Measurements from ENCODE around the gene C11orf42. TPM values are rescaled to one million over a fixed set of nuclear protein-coding genes. Genes with fewer than 3 reads are reported as not detected.
"Not testable (repeated sequence)": the region's sequence is repeated elsewhere in the genome, so short reads cannot be mapped to it uniquely, and the experiment has no call there.

Gene C11orf42
- total RNA-seq, 1 experiment from 2014 or later, result not detected

DNA sequence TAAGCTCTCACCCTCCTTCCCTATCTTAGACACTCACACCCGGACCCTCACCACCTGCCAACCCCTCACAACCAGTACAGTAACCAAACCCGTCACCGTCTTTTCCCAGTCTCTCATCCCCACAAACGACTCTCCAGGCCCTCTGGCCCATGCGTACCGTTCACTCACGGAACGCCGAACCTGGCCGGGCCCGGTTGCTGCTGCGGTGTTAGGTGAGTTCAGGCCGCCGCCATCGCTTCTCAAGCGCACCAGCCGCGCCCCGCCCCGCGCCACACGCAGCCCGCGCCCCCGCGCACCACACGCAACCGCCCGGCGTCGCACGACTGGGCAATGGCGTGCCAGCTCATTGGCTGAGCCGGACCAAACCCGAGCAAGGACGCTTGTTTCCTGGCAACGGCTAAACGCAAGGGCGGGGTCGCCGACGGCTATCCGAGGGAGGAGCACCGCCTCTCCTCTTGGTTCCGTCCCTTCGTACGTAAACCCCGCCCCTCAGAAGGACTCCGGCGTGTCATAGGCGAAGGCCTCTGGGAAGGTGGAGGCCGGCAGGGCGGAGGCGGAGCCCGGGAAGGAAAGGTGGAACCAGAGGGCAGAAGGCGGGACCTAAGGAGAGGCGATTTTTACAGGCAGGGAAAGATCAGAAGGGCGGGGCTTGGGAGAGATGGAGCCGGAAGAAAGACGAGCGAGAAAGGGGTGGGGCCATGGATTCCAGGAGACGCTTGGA is 29.2 kb downstream of the C11orf42 start, which contains the start of gene FHIP1B:
TSS of gene FHIP1B (minus strand) at position 250 of the 721 bp plus-strand sequence. CDS start 10,120 bp downstream, outside the sequence.
- peak within 1 kb of the TSS; percentile 72 for H3K4me3 ChIP-seq
- no peak within 1 kb of the TSS; the same call in 1 of the 2 replicates for H3K27ac ChIP-seq
- H3K27me3 ChIP-seq, result no peaks in the 10 kb centered on the region
- H3K9me3 ChIP-seq (replicated peaks), result no peaks in the 10 kb centered on the region
- H3K4me1 ChIP-seq, result no peaks in the 10 kb centered on the region
- H3K36me3 ChIP-seq, result no peaks in the 10 kb centered on the region
- peak; percentile 99 to 100 for DNase-seq

DNA sequence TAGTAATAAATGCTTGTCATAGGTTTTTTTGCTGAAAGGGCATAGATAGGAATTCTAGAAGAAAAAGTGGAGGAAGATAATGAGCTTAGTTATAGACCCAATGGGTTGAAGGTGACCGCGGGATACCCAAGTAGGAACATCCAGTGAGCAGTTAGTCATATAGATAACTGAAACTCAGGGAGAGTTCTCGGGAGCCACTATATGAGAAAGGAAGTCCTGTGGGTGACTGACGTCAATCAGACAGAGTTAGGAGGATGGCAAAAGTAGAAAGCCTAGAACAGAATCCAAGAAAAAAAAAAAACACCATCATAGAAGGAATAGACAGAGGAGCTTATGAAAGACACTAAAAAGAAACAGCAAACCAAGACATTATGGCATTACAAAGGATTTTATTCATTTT is 31.9 kb downstream of the C11orf42 start:
- Histone ChIP-seq H3K36me3 (no peaks in the 10 kb centered on the region), H3K27me3 (0 out of 2 replicates have a peak, but pooled peaks cover under 1% of the 10 kb centered on the region), H3K9me3 (replicated peaks) (no peaks in the 10 kb centered on the region), H3K27ac (no peak overlapping the region), H3K4me3 (no peak overlapping the region), H3K4me1 (no peaks in the 10 kb centered on the region)
- no peak for DNase-seq

DNA sequence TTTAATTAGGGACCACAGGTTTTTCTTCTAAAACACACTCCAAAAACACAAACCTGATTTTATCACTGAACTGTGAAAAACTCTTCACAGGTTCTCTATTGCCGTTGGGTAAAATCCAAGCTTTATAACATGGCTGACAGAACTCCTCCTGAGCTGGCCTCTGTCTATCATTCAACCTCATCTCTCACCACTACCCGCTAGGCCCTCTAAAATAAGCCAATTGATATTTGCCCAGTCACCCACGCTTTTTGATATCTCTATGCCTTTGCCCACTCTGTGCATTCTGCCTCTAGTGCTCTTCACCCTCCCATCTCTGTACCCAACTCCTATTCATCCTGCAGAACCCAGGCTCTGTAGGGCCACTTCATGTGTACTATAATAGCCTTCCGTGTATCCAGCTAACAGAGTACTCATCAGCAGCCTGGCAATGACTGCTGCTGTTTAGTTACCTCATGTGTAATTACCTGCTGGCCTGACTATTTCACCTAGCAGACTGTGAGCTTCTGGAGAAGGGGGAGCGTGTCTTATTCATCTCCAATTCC is 32.5 kb downstream of the C11orf42 start:
- H3K4me1 ChIP-seq, result no peaks in the 10 kb centered on the region
- no peak overlapping the region for H3K27ac ChIP-seq
- 0 out of 2 replicates have a peak, but pooled peaks cover 2% of the 10 kb centered on the region for H3K27me3 ChIP-seq
- H3K4me3 ChIP-seq, result no peak overlapping the region
- H3K9me3 ChIP-seq (replicated peaks), result no peaks in the 10 kb centered on the region
- no peak for DNase-seq
- H3K36me3 ChIP-seq, result no peaks in the 10 kb centered on the region

DNA sequence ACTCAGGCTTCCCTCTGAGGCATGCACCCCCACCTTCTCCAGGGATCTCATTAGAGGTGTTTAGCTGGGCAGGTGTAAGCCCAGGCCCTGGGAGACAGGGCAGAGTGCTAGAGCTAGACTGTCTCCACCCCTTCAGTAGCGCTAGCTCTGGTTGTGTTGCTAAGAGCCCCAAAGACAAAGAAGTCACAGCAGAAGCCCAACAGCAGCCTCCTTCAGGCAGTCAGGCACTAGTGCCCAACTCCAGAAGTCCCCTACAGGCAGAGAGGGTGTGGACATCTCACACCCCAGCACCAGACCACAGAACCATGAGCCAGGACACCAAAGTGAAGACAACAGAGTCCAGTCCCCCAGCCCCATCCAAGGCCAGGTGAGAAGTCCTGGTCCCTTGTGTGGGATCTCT is 33.5 kb downstream of the C11orf42 start, which contains the start of gene CNGA4:
TSS of gene CNGA4 (plus strand) at position 188 of the 400 bp plus-strand sequence. CDS start at position 306, 118 bp downstream.
- 0 out of 2 replicates have a peak, but pooled peaks cover 2% of the 10 kb centered on the region for H3K27me3 ChIP-seq
- H3K4me3 ChIP-seq, result no peak within 1 kb of the TSS
- no peaks in the 10 kb centered on the region for H3K36me3 ChIP-seq
- no peak for DNase-seq
- H3K27ac ChIP-seq, result no peak within 1 kb of the TSS
- H3K4me1 ChIP-seq, result no peaks in the 10 kb centered on the region
- no peaks in the 10 kb centered on the region for H3K9me3 ChIP-seq (replicated peaks)

DNA sequence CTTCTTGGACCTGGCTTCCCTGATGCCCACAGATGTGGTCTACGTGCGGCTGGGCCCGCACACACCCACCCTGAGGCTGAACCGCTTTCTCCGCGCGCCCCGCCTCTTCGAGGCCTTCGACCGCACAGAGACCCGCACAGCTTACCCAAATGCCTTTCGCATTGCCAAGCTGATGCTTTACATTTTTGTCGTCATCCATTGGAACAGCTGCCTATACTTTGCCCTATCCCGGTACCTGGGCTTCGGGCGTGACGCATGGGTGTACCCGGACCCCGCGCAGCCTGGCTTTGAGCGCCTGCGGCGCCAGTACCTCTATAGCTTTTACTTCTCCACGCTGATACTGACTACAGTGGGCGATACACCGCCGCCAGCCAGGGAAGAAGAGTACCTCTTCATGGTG is 34.8 kb downstream of the C11orf42 start:
- Histone ChIP-seq H3K4me1 (no peaks in the 10 kb centered on the region), H3K27ac (no peak overlapping the region), H3K9me3 (replicated peaks) (no peaks in the 10 kb centered on the region), H3K4me3 (no peak overlapping the region), H3K27me3 (0 out of 2 replicates have a peak, but pooled peaks cover 2% of the 10 kb centered on the region), H3K36me3 (no peaks in the 10 kb centered on the region)
- DNase-seq, result no peak

DNA sequence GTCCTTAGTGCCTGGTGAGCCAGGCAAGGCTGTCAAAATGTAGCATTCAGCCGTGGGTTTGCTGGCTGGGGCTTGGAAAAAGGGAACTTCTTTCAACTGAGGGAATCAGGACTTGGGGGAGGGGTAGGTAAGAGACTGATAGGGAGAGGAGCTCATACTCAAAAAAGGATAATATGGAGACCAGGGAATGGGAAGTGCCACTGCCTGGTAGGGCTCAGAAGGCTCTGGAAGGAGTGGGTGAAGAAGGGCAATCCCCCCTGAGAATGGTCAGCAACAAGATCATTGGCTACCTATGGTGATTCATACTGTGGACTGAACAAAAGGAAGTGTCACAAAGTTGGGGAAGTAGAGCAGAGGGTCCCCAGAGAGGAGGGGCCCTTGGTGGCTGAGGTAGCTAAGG is 35.4 kb downstream of the C11orf42 start:
- Histone ChIP-seq H3K27ac (no peak overlapping the region), H3K27me3 (0 out of 2 replicates have a peak, but pooled peaks cover 2% of the 10 kb centered on the region), H3K9me3 (replicated peaks) (no peaks in the 10 kb centered on the region)

DNA sequence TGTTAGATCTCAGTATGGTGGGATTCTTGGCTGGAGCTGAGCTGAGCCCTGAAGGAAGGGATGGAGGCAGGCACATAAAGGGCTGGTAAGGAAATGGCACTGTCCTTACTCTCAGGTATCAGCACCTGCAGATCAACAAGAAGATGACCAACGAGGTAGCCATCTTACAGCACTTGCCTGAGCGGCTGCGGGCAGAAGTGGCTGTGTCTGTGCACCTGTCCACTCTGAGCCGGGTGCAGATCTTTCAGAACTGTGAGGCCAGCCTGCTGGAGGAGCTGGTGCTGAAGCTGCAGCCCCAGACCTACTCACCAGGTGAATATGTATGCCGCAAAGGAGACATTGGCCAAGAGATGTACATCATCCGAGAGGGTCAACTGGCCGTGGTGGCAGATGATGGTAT is 36.0 kb downstream of the C11orf42 start:
- no peak overlapping the region for H3K27ac ChIP-seq
- DNase-seq, result no peak
- no peaks in the 10 kb centered on the region for H3K9me3 ChIP-seq (replicated peaks)
- no peaks in the 10 kb centered on the region for H3K36me3 ChIP-seq
- H3K4me3 ChIP-seq, result no peak overlapping the region
- 0 out of 2 replicates have a peak, but pooled peaks cover 2% of the 10 kb centered on the region for H3K27me3 ChIP-seq
- no peaks in the 10 kb centered on the region for H3K4me1 ChIP-seq

More for the DNA sequence above, 35.4 kb downstream of the C11orf42 start:
- Histone ChIP-seq H3K36me3 (no peaks in the 10 kb centered on the region), H3K4me1 (no peaks in the 10 kb centered on the region), H3K4me3 (no peak overlapping the region)
- no peak for DNase-seq

DNA sequence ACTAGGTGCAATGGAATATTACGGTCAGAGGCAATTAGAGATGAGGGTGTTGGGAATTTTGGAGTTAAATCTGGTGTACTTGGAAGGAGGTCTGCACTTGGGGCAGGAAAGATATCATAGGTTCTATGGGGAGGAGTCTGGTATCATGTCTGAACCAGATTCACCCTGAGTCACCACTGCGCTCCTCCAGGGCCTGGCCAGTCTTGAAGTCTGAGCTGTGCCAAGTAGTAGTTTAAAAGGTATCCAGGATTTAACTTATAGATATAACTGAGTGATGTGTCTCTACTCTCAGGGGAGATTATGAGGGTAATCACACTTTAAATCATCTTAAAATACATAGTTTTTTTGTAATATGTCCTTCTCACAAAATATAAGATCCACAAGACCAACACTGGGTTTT is 40.2 kb downstream of the C11orf42 start:
- H3K9me3 ChIP-seq (replicated peaks), result no peaks in the 10 kb centered on the region
- H3K27ac ChIP-seq, result no peak overlapping the region
- 0 out of 2 replicates have a peak, but pooled peaks cover 2% of the 10 kb centered on the region for H3K27me3 ChIP-seq
- no peaks in the 10 kb centered on the region for H3K4me1 ChIP-seq
- H3K36me3 ChIP-seq, result no peaks in the 10 kb centered on the region
- no peak overlapping the region for H3K4me3 ChIP-seq
- DNase-seq, result no peak

DNA sequence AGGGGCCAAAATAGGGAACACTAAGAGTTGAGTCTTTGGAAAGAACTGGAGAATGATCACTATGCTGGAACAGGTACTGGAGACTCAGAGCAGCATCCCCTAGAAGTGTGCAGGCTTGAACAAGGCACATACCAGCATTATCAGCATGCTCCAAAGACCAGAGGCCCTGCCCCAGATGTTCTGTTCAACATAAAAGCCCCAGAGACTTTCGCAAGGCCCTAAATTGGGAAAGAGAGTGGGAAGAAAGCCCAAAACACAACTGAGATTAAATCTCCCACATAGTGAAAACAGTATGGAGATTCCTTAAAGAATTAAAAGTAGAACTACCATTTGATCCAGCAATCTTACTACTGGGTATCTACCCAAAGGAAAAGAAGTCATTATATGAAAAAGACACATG is 42.9 kb downstream of the C11orf42 start:
- Histone ChIP-seq H3K4me1 (no peaks in the 10 kb centered on the region), H3K27me3 (no peaks in the 10 kb centered on the region), H3K36me3 (no peaks in the 10 kb centered on the region), H3K9me3 (replicated peaks) (no peaks in the 10 kb centered on the region), H3K4me3 (no peak overlapping the region), H3K27ac (no peak overlapping the region)
- DNase-seq, result no peak

DNA sequence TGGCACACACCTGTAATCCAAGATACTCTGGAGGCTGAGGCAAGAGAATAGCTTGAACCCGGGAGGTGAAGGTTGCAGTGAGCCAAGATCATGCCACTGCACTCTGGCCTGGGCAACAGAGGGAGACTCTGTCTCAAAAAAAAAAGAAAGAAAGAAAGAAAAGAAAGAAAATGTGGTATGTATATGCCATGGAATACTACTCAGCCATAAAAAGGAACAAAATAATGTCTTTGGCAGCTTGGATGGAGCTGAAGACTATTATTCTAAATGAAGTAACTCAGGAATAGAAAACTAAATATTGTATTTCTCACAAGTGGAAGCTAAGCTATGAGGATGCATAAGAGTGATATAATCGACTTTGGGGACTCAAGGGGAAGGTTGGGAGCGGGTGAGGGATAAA is 43.5 kb downstream of the C11orf42 start:
- not testable (repeated sequence) for H3K27ac ChIP-seq; H3K27me3 ChIP-seq; H3K4me1 ChIP-seq; H3K36me3 ChIP-seq; H3K4me3 ChIP-seq; DNase-seq; H3K9me3 ChIP-seq (replicated peaks)

DNA sequence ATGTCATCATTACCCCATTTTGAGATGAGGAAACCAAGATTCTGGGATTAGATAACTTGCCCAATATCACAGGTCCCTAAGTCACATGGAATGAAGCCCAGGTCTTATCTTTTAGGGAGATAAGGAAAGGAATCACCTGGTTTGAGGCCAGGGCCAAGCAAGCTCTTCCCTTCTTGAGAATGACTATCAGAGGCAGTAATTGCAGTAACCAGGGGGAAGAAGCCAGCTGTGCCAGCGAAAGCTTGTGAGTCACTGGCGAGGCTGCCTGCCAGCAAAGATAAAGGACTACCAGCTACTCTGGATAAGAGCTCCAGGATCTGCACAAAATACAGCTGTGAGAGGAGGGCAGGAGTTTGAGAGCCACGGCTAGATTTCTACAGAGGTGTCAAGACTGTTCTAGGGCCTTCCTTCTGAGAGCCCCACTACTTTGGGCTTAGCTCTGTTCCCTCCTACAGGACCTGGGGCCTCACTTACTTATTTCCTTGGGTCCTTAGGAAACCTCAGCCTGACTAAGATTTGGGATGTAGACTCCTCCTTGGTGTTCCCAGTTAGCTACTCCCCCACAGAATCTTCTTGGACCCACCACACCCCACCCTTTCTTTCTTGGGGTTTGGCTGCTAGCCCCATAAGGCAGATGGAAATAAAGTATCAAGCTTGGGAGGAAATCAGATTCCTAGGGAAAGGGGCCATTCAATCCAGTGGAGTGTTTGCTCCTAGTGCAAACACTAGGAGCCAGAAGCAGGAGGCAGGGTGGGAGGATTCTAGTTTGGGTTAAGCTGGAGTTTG is 44.6 kb downstream of the C11orf42 start:
- no peak overlapping the region for H3K27ac ChIP-seq
- H3K27me3 ChIP-seq, result no peaks in the 10 kb centered on the region
- H3K4me1 ChIP-seq, result no peaks in the 10 kb centered on the region
- H3K36me3 ChIP-seq, result no peaks in the 10 kb centered on the region
- DNase-seq, result peak; percentile 39 to 57
- H3K4me3 ChIP-seq, result no peak overlapping the region
- H3K9me3 ChIP-seq (replicated peaks), result no peaks in the 10 kb centered on the region

DNA sequence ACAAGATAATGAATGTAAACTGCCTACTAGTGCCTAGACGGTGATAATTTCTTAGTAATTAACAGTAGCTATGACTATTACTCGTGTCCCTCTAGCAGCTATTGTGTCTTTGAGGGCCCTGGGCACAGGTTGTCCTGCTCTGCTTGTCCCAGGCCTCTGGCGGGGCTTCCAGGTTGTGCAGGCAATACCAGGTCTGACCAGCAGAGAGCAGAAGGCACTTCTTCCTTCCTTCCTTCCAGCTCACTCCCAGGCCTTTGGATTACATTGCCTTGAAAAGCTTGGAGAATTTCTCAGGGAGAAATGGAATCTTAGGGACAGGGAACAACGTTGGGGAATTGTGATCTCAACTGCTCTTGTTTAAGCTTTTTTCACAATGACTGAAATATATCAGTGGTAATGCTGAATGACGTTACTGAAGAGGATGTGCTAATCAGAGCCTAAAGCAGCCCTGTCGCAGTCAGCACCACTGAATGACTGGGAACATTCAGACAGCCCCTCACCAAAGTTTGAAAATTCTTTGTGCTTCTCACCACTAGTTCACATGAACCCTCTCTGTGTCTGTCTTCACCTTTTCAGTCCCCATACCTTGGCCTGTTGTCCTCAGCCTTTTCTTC is 45.9 kb downstream of the C11orf42 start:
- Histone ChIP-seq H3K4me3 (no peak overlapping the region), H3K9me3 (replicated peaks) (no peaks in the 10 kb centered on the region), H3K4me1 (no peaks in the 10 kb centered on the region), H3K27ac (no peak overlapping the region), H3K27me3 (no peaks in the 10 kb centered on the region), H3K36me3 (no peaks in the 10 kb centered on the region)
- DNase-seq, result peak; percentile 65 to 84

DNA sequence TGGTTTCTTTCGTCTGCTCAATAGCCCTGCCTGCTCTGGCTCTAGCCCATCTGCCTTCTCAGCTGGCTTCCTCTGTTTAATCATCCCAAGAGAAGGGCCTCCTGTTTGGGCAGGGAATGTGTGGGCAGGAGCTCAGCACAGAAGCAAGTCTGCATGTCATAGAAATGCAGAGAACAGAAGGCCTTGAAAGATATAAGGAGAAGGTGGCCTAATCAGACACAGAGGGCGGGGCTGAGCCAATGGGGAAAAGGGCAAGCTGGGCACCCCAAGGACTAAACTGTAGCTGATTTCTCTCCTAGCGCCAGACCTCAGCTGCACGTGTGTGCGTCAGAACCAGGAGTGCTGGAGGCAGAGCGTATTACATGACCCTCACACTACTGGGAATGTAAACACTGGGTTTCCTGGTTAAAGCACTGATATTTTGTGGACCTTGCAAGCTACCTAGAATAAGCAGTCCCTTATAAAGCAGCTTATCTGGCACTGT is 46.7 kb downstream of the C11orf42 start:
- peak in 1 of 2 experiments; percentile 4 for DNase-seq
- Histone ChIP-seq H3K36me3 (no peaks in the 10 kb centered on the region), H3K4me3 (no peak overlapping the region), H3K4me1 (no peaks in the 10 kb centered on the region), H3K27me3 (no peaks in the 10 kb centered on the region; the same call in 1 of the 2 replicates), H3K27ac (no peak overlapping the region), H3K9me3 (replicated peaks) (no peaks in the 10 kb centered on the region)

DNA sequence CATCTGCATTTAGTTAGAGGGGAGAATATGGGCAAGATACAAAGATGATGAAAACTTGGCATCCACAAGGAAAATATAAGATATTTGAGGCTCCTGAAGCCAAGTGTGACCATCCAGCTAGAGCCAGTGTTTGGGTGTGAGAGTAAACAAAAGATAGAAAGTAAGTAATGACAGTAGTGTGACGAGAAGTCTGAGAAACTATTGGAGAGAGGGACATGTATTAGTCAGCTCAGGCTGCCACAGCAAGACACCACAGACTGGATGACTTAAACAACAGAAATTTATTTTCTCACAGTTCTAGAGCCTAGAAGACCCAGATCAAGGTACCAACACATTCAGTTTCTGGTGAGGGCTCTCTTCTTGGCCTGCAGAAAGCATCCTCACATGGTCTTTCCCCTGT is 47.8 kb downstream of the C11orf42 start:
- Histone ChIP-seq H3K4me1 (no peaks in the 10 kb centered on the region), H3K9me3 (replicated peaks) (no peaks in the 10 kb centered on the region), H3K27me3 (peaks cover 12% of the 10 kb centered on the region), H3K36me3 (no peaks in the 10 kb centered on the region), H3K4me3 (no peak overlapping the region), H3K27ac (no peak overlapping the region)
- DNase-seq, result no peak

Data from SJCRH30 (cell line).